SU-DHL-6 (cell line): ENCODE measurements around the gene MAML2.

Source experiments
- CTCF ChIP-seq: fragments of 200-600 bp; sonication (generic); IDR thresholded peaks from one replicate; pipeline ENCODE4 v1.5.1; 2017; ENCODE audit warnings: antibody characterized with exemption, mild to moderate bottlenecking, low read length, moderate library complexity; ENCODE audit not compliant: insufficient read depth, poor library complexity, severe bottlenecking
- EZH2phosphoT487 ChIP-seq: fragments of 200-600 bp; sonication (generic), shearing (Covaris generic); conservative IDR thresholded peaks from 2 replicates; pipeline ENCODE4 v1.6.1; 2018; ENCODE audit warnings: mild to moderate bottlenecking, antibody characterized with exemption, low read length, moderate library complexity, mixed read lengths

- TF ChIP-seq CTCF, result no peak
- TF ChIP-seq EZH2phosphoT487, result no peak
Measured at GRCh38 chr11:96265972-96266371, 77.0 kb downstream of the MAML2 start.
